ENCODE data around the gene ENG.

- TF ChIP-seq CTCF (IDR thresholded peaks at IDR 0.05) = no peak
- TF ChIP-seq POLR2A (IDR thresholded peaks at IDR 0.05) = no peak
These were observed 81.9 kb downstream of the ENG start for GRCh38 chr9:127772603-127773002.

Measured in heart left ventricle (tissue), 13 donors.